NOMO-1 treated with DMSO at 0.1 percent for 48 hours (cell line): Measurements from ENCODE around the gene KSR1.
"Not testable (repeated sequence)": the region's sequence is repeated elsewhere in the genome, so short reads cannot be mapped to it uniquely, and the experiment has no call there.

Experiments used
- DNase-seq: peaks from one replicate; lab custom pipeline; 2025; ENCODE audit not compliant: unreplicated experiment; lab: John Stamatoyannopoulos, UW

Gene KSR1

GRCh38 chr17:27455914-27456680 is at the start of gene KSR1:
TSS of gene KSR1 (plus strand) at chr17:27456448. CDS start at chr17:27456644, 196 bp downstream.
- DNase-seq, result peak; percentile 69

GRCh38 chr17:27407916-27408864 is 48.1 kb upstream of the KSR1 start:
- DNase-seq, result no peak

DNA sequence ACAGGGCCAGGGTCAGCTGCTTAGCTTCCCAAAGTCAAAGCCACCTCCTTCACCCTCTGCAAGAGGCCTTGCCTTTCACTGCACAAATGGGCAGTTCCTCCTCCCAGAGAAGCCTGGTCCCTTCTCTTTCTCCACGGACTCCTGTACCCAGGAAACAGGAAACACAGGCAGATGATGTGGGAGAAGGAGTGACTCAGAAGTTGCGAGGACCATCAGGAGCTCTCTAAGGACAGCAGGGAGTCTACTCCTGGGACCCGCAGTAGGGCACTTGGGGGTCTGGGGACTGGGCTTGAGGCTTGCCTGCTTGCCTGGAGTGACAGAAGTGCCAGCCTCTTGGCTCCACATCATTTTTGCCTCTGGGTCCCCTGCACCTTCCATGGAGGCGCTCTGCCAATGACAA is 47.4 kb upstream of the KSR1 start:
- DNase-seq, result no peak

- DNase-seq, result not testable (repeated sequence)
Measured at GRCh38 chr17:27412158-27412557, 44.1 kb upstream of the KSR1 start.

- peak; percentile 64 for DNase-seq
Measured at GRCh38 chr17:27413315-27413714, 42.9 kb upstream of the KSR1 start.

- DNase-seq, result peak; percentile 84
Measured at GRCh38 chr17:27413792-27414191, 42.5 kb upstream of the KSR1 start.

DNA sequence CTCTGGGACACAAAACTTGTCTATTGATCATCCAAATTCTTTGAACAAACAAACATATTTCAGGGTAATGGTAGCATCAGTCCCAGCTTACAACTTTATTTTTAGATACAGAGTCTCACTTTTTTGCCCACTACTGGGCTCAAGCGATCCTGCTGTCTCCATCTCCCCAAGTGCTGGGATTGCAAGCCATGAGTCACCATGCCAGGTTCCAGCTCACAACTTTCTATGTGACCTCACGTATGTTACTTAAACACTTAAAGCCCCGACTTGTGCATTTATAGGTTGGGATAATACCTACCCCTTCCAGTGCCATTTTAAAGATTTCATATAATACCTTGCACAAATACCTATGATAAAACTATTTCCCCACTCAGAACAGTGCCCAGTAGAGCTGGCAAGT is 42.0 kb upstream of the KSR1 start:
- DNase-seq, result peak; percentile 45

DNA sequence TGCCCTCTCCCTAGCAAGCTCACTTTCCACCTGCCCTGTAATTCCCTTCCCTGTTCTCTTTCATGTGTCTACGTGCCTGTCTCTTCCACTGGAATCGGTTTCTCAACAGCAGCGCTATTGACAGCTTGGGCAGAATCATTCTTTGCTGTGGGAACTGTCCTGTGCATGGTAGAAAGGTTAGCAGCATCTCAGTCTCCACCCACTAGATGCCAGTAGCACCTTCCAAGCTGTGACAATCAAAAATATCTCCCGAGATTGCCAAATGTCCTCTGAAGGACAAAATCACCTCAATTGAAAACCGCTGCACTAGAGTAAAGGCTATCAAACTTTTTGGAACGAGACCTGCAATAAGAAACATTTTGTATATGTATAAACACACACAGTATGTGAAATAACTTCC is 41.6 kb upstream of the KSR1 start:
- no peak for DNase-seq

- no peak for DNase-seq
Measured at GRCh38 chr17:27415120-27415795, 41.0 kb upstream of the KSR1 start.

GRCh38 chr17:27417596-27418365 is 38.5 kb upstream of the KSR1 start:
- DNase-seq, result no peak

DNA sequence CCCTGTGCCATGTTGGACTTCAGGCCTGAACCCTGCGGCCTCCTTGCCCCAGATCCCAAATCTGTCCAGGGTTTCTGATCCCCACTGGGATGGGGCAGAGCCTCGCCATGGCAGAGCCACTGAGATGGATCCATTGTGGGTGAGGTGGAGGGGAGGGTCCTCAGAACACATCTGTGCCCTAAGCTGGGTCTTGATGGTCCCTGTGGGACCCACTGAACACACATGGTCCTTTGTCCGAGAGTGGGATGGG is 38.0 kb upstream of the KSR1 start:
- DNase-seq, result no peak

DNA sequence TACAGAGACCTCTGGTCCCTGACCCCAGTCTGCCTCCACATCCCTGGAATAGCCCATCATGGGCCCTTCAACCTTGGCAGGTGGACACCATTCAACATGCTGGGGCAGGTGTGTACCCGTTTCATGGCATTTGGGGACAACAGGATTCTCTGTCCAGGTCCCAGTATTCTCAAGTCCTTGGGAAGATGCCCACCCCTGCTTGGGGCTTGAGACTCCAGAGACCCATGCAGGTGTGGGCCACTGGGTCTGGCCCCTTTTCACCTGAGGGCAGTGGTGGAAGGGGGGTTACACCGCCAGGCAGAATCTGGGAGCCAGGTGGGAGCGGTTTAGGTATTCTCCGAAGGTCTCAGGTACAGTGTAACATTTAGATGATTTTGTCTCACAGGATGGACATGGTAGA is 37.1 kb upstream of the KSR1 start:
- no peak for DNase-seq

DNA sequence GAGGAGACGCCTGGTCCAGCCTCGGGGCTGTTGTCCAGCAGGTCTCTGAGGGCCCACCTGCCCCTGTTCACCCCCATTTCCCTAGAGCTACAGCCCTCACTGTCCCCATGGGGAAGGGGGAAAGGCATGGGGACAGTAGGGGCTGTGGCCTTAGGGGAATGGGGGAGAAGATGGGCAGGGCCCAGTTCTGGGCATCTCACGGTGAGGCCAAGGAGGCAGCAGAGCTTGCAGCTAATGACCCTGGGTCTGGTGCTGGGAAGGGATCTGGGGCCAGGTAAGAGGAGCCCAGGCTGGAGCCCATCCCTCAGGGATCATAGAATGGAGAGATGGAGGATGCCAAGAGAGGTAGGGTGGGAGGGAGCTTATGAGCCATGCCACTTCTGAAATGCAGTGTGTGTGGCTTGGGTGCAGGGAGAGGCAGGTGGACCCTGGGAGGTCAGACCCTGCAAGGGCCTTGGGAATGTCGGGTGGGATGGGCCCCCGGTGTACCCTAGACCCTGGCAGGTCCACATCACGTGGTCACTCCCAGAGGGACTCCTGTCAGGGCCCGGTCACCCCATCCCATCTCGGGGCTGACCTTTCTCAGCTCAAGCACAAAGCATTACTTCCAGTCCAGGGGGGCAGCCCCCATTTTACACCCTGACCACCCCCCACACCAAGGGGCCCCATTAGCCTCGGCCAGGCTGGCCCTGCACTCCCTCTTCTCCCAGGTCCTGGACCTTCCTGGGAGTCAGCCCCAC is 35.9 kb upstream of the KSR1 start:
- DNase-seq, result no peak

GRCh38 chr17:27421111-27421510 is 35.1 kb upstream of the KSR1 start:
- DNase-seq, result no peak

- DNase-seq, result not testable (repeated sequence)
Measured at GRCh38 chr17:27421626-27422025, 34.6 kb upstream of the KSR1 start.

GRCh38 chr17:27422601-27423000 is 33.6 kb upstream of the KSR1 start:
- DNase-seq, result no peak

DNA sequence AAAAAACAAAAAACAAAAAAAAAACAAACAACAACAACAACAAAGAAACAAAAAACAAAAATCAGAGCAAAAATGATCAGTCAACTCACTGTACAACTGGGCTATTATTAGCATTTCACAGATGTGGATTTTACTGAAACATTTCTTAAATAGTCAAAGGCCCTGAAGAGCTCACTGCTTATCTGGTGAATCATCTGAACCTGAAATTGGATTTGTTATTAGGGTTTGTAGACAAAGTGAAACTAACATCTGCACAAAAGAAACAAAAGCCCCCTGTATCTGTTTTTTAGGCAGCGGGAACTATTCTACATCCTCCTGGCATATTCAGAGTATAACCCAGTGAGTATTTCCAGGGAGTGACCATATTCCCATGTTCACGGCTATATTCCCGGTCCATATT is 32.6 kb upstream of the KSR1 start:
- DNase-seq, result no peak

DNA sequence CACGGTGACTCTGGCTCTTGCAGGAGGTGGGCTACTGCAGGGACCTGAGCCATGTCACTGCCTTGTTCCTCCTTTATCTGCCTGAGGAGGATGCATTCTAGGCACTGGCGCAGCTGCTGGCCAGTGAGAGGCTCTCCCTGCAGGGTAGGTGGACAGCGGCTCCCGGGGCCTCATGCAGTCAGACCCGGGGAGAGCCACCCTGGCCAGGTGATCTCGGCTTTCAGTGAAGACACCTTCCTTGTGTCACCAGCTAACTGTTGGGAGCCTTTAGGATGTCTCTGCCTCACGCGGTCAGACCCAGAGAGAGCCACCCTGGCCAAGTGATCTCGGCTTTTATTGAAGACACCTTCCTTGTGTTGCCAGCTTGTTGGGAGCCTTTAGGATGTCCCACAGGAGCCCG is 31.7 kb upstream of the KSR1 start:
- no peak for DNase-seq

GRCh38 chr17:27424941-27425340 is 31.3 kb upstream of the KSR1 start:
- DNase-seq, result no peak

GRCh38 chr17:27425571-27425970 is 30.7 kb upstream of the KSR1 start:
- not testable (repeated sequence) for DNase-seq
